OCI-LY1 (cell line): ENCODE results near the gene POSTN.

Source experiments
- H2AFZ ChIP-seq: fragments of 200-600 bp; sonication (generic), shearing (Covaris generic); 2 replicates; pipeline ENCODE4 v1.6.0; 2014; ENCODE audit warnings: antibody characterized with exemption, mild to moderate bottlenecking, low read length
- H3F3A ChIP-seq: fragments of 200-600 bp; sonication (generic), shearing (Covaris generic); 2 replicates; pipeline ENCODE4 v1.6.0; 2014; ENCODE audit warnings: mild to moderate bottlenecking, antibody characterized with exemption, low read length, moderate library complexity; ENCODE audit not compliant: insufficient read depth
- H3K27ac ChIP-seq: fragments of 200-600 bp; sonication (generic); 2 replicates; pipeline ENCODE4 v1.5.1; 2014; ENCODE audit warnings: low read length, mixed run types, mild to moderate bottlenecking, low read depth; ENCODE audit not compliant: poor library complexity, severe bottlenecking
- H3K27me3 ChIP-seq: fragments of 200-600 bp; sonication (generic); 2 replicates; pipeline ENCODE4 v1.6.0; 2014; ENCODE audit warnings: antibody characterized with exemption, mild to moderate bottlenecking, low read length, moderate library complexity; ENCODE audit not compliant: insufficient read depth
- H3K36me3 ChIP-seq: fragments of 200-600 bp; sonication (generic); 2 replicates; pipeline ENCODE4 v1.6.1; 2014; ENCODE audit warnings: mild to moderate bottlenecking, antibody characterized with exemption, low read length, moderate library complexity, mixed read lengths; ENCODE audit not compliant: insufficient read depth
- H3K4me1 ChIP-seq: fragments of 200-600 bp; sonication (generic); 2 replicates; pipeline ENCODE4 v1.5.1; 2014; ENCODE audit warnings: mild to moderate bottlenecking, low read length, moderate library complexity; ENCODE audit not compliant: insufficient read depth, severe bottlenecking
- H3K4me2 ChIP-seq: fragments of 200-600 bp; sonication (generic), shearing (Covaris generic); 2 replicates; pipeline ENCODE4 v1.6.1; 2014; ENCODE audit warnings: low read length
- H3K4me3 ChIP-seq: fragments of 200-600 bp; sonication (generic); 2 replicates; pipeline ENCODE4 v1.5.1; 2014; ENCODE audit warnings: low read length, low read depth, mild to moderate bottlenecking, mixed read lengths; ENCODE audit not compliant: poor library complexity, severe bottlenecking
- H3K79me2 ChIP-seq: fragments of 200-600 bp; shearing (Covaris generic); 2 replicates; pipeline ENCODE4 v1.6.1; 2016; ENCODE audit warnings: mixed run types, low read length, mixed read lengths; ENCODE audit not compliant: insufficient read depth
- H3K9ac ChIP-seq: fragments of 200-600 bp; sonication (generic), shearing (Covaris generic); 2 replicates; pipeline ENCODE4 v1.6.1; 2014; ENCODE audit warnings: mild to moderate bottlenecking, low read length, mixed read lengths
- H3K9me2 ChIP-seq: fragments of 200-600 bp; sonication (generic), shearing (Covaris generic); 2 replicates; pipeline ENCODE4 v1.6.1; 2014; ENCODE audit warnings: low read depth, mild to moderate bottlenecking, low read length, mixed read lengths
- H3K9me3 ChIP-seq: fragments of 200-600 bp; shearing (Covaris generic); 2 replicates; pipeline ENCODE4 v1.6.1; 2014; ENCODE audit warnings: low read length, mixed read lengths
- H4K20me1 ChIP-seq: fragments of 200-600 bp; sonication (generic), shearing (Covaris generic); 2 replicates; pipeline ENCODE4 v1.6.0; 2016; ENCODE audit warnings: mild to moderate bottlenecking, low read length; ENCODE audit not compliant: insufficient read depth
- CTCF ChIP-seq: fragments of 200-600 bp; sonication (generic), shearing (Covaris generic); IDR thresholded peaks from 2 replicates; pipeline ENCODE4 v1.5.1; 2017; ENCODE audit warnings: mild to moderate bottlenecking, antibody characterized with exemption, low read length, moderate library complexity, mixed read lengths
- EZH2 ChIP-seq: fragments of 200-600 bp; sonication (generic), shearing (Covaris generic); IDR thresholded peaks from 2 replicates; pipeline ENCODE4 v1.8.0; 2017; ENCODE audit warnings: borderline replicate concordance, mixed run types, mild to moderate bottlenecking, antibody characterized with exemption, low read length, moderate library complexity, mixed read lengths

The POSTN gene

GRCh38 chr13:37515226-37515625 lies 83.3 kb downstream of the POSTN start:
- H3K9me3 ChIP-seq: no peaks in the 10 kb centered on the region
- H3K36me3 ChIP-seq: no peaks in the 10 kb centered on the region
- no peaks in the 10 kb centered on the region for H3K4me1 ChIP-seq
- no peaks in the 10 kb centered on the region for H3K27me3 ChIP-seq
- no peak overlapping the region for H3K4me2 ChIP-seq
- H3K9me2 ChIP-seq: no peaks in the 10 kb centered on the region
- no peak overlapping the region for H3K9ac ChIP-seq
- H3F3A ChIP-seq: no peaks in the 10 kb centered on the region
- no peak overlapping the region for H2AFZ ChIP-seq
- no peak overlapping the region for H3K4me3 ChIP-seq
- H3K27ac ChIP-seq: no peak overlapping the region
- no peaks in the 10 kb centered on the region for H4K20me1 ChIP-seq
- no peak for TF ChIP-seq EZH2
- no peak for TF ChIP-seq CTCF
- H3K79me2 ChIP-seq: no peaks in the 10 kb centered on the region
